Measurements from ENCODE around the gene PPFIBP1.
A peak's percentile ranks its signal among the peaks of the same experiment; 100 is the strongest.

GRCh38 chr12:27703720-27704452 is 179.9 kb downstream of the PPFIBP1 start:
- TF ChIP-seq CTCF (IDR thresholded peaks at IDR 0.05) (peak; percentile 95), EP300 (IDR thresholded peaks at IDR 0.05) (no peak), ZNF302 (CRISPR knock-in tag; IDR thresholded peaks at IDR 0.05) (no peak), POLR2A (IDR thresholded peaks at IDR 0.05; ENCODE audit: low read length) (no peak), PBX3 (IDR thresholded peaks at IDR 0.05) (no peak), HES2 (IDR thresholded peaks at IDR 0.05) (0 out of 2 replicates have a peak, but pooled peaks have one; percentile 13), USF2 (IDR thresholded peaks at IDR 0.05) (no peak)

Data from A549 (cell line).